ENCODE results near the gene KICS2. TPM values are rescaled to one million over a fixed set of nuclear protein-coding genes. Genes with fewer than 3 reads are reported as not detected.

Gene KICS2
- polyA plus RNA-seq, 1 donor from 2014 or later, result 0.83 TPM

DNA sequence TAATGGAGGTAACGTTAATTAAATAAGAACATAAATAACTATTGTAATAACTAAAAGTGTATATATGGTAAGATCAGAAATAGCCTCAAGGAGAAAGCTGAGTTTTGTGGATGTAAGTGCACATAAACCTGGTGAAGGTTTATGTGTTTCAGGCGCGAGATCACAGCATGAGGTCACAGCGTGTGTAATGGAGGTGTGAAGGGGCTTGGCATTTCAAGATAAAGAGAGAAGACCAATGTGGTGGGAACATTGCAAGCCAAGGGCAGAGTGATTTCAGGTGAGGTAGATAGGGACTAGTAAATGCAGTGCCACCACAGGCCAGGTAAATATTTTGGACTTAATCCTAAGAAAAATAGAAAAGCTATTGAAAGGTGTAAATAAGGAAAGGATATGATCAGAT, 21.7 kb upstream of the KICS2 start:
- Histone ChIP-seq H3K4me3 (ENCODE audit: low read length) (no peak overlapping the region), H4K20me1 (ENCODE audit: insufficient read depth) (no peaks in the 10 kb centered on the region), H3K4me2 (ENCODE audit: low read length) (no peak overlapping the region), H3F3A (ENCODE audit: insufficient read depth, low read length, poor library complexity, severe bottlenecking) (no peaks in the 10 kb centered on the region), H3K27me3 (ENCODE audit: insufficient read depth, low read depth, low read length) (no peaks in the 10 kb centered on the region), H2AFZ (ENCODE audit: low read depth, low read length) (no peak overlapping the region), H3K9ac (ENCODE audit: low read length) (no peak overlapping the region), H3K27ac (ENCODE audit: low read length) (no peak overlapping the region), H3K79me2 (replicated peaks; ENCODE audit: insufficient read depth, low read length) (no peaks in the 10 kb centered on the region), H3K9me3 (ENCODE audit: low read length) (no peaks in the 10 kb centered on the region), H3K9me2 (ENCODE audit: insufficient read depth, low read length) (no peaks in the 10 kb centered on the region), H3K36me3 (ENCODE audit: insufficient read depth, low read length) (no peaks in the 10 kb centered on the region)
- TF ChIP-seq, protein P1, sequence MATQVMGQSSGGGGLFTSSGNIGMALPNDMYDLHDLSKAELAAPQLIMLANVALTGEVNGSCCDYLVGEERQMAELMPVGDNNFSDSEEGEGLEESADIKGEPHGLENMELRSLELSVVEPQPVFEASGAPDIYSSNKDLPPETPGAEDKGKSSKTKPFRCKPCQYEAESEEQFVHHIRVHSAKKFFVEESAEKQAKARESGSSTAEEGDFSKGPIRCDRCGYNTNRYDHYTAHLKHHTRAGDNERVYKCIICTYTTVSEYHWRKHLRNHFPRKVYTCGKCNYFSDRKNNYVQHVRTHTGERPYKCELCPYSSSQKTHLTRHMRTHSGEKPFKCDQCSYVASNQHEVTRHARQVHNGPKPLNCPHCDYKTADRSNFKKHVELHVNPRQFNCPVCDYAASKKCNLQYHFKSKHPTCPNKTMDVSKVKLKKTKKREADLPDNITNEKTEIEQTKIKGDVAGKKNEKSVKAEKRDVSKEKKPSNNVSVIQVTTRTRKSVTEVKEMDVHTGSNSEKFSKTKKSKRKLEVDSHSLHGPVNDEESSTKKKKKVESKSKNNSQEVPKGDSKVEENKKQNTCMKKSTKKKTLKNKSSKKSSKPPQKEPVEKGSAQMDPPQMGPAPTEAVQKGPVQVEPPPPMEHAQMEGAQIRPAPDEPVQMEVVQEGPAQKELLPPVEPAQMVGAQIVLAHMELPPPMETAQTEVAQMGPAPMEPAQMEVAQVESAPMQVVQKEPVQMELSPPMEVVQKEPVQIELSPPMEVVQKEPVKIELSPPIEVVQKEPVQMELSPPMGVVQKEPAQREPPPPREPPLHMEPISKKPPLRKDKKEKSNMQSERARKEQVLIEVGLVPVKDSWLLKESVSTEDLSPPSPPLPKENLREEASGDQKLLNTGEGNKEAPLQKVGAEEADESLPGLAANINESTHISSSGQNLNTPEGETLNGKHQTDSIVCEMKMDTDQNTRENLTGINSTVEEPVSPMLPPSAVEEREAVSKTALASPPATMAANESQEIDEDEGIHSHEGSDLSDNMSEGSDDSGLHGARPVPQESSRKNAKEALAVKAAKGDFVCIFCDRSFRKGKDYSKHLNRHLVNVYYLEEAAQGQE (IDR thresholded peaks at IDR 0.05; ENCODE audit: borderline replicate concordance), result no peak
- no peak for TF ChIP-seq EP300 (conservative IDR thresholded peaks at IDR 0.05; ENCODE audit: poor library complexity, severe bottlenecking)
- TF ChIP-seq RAD21 (conservative IDR thresholded peaks at IDR 0.05), result no peak
- no peak for TF ChIP-seq MXI1 (conservative IDR thresholded peaks at IDR 0.05; ENCODE audit: poor library complexity, severe bottlenecking)
- no peak for TF ChIP-seq TAF1 (IDR thresholded peaks at IDR 0.05; ENCODE audit: low read depth)
- no peak for TF ChIP-seq SMC3 (conservative IDR thresholded peaks at IDR 0.05; ENCODE audit: poor library complexity)
- no peak for TF ChIP-seq POLR2AphosphoS5 (IDR thresholded peaks at IDR 0.05)
- TF ChIP-seq EZH2 (IDR thresholded peaks at IDR 0.05; ENCODE audit: borderline replicate concordance, insufficient read depth, low read length, poor library complexity, severe bottlenecking), result no peak
- TF ChIP-seq, protein P2, sequence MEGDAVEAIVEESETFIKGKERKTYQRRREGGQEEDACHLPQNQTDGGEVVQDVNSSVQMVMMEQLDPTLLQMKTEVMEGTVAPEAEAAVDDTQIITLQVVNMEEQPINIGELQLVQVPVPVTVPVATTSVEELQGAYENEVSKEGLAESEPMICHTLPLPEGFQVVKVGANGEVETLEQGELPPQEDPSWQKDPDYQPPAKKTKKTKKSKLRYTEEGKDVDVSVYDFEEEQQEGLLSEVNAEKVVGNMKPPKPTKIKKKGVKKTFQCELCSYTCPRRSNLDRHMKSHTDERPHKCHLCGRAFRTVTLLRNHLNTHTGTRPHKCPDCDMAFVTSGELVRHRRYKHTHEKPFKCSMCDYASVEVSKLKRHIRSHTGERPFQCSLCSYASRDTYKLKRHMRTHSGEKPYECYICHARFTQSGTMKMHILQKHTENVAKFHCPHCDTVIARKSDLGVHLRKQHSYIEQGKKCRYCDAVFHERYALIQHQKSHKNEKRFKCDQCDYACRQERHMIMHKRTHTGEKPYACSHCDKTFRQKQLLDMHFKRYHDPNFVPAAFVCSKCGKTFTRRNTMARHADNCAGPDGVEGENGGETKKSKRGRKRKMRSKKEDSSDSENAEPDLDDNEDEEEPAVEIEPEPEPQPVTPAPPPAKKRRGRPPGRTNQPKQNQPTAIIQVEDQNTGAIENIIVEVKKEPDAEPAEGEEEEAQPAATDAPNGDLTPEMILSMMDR (IDR thresholded peaks at IDR 0.05; ENCODE audit: poor library complexity, severe bottlenecking), result no peak

- Histone ChIP-seq H2AFZ (ENCODE audit: low read depth, low read length) (no peak overlapping the region), H3K4me2 (ENCODE audit: low read length) (no peak overlapping the region), H3K27ac (ENCODE audit: low read length) (no peak overlapping the region), H3K79me2 (replicated peaks; ENCODE audit: insufficient read depth, low read length) (no peaks in the 10 kb centered on the region), H3K4me3 (ENCODE audit: low read length) (no peak overlapping the region), H3K9me2 (ENCODE audit: insufficient read depth, low read length) (no peaks in the 10 kb centered on the region), H3K9ac (ENCODE audit: low read length) (no peak overlapping the region), H3F3A (ENCODE audit: insufficient read depth, low read length, poor library complexity, severe bottlenecking) (no peaks in the 10 kb centered on the region), H3K36me3 (ENCODE audit: insufficient read depth, low read length) (no peaks in the 10 kb centered on the region), H3K9me3 (ENCODE audit: low read length) (no peaks in the 10 kb centered on the region), H3K27me3 (ENCODE audit: insufficient read depth, low read depth, low read length) (no peaks in the 10 kb centered on the region), H4K20me1 (ENCODE audit: insufficient read depth) (no peaks in the 10 kb centered on the region)
- TF ChIP-seq, protein P1 (IDR thresholded peaks at IDR 0.05; ENCODE audit: borderline replicate concordance), result no peak
- TF ChIP-seq, protein P2 (IDR thresholded peaks at IDR 0.05; ENCODE audit: poor library complexity, severe bottlenecking), result no peak
- TF ChIP-seq MXI1 (conservative IDR thresholded peaks at IDR 0.05; ENCODE audit: poor library complexity, severe bottlenecking), result no peak
- TF ChIP-seq SMC3 (conservative IDR thresholded peaks at IDR 0.05; ENCODE audit: poor library complexity), result no peak
- no peak for TF ChIP-seq EP300 (conservative IDR thresholded peaks at IDR 0.05; ENCODE audit: poor library complexity, severe bottlenecking)
- TF ChIP-seq EZH2 (IDR thresholded peaks at IDR 0.05; ENCODE audit: borderline replicate concordance, insufficient read depth, low read length, poor library complexity, severe bottlenecking), result no peak
- TF ChIP-seq TAF1 (IDR thresholded peaks at IDR 0.05; ENCODE audit: low read depth), result no peak
- no peak for TF ChIP-seq RAD21 (conservative IDR thresholded peaks at IDR 0.05)
- no peak for TF ChIP-seq POLR2AphosphoS5 (IDR thresholded peaks at IDR 0.05)
Observed at GRCh38 chr12:64240781-64241180, 18.7 kb upstream of the KICS2 start.
